ENCODE data around the gene PET100. TPM values are rescaled to one million over a fixed set of nuclear protein-coding genes. Genes with fewer than 3 reads are reported as not detected.

PET100 gene
- total and polyA plus RNA-seq, 2 experiments from 2014 or later: 8.6 to 636 TPM

GRCh38 chr19:7655581-7655980 lies 26.0 kb downstream of the PET100 start:
- Histone ChIP-seq H3K36me3 (ENCODE audit: insufficient read depth) (no peaks in the 10 kb centered on the region), H3K4me1 (ENCODE audit: insufficient read depth) (no peaks in the 10 kb centered on the region), H3K9me2 (ENCODE audit: insufficient read depth) (no peaks in the 10 kb centered on the region), H4K20me1 (replicated peaks; ENCODE audit: insufficient read depth) (no peaks in the 10 kb centered on the region), H3K79me2 (replicated peaks; ENCODE audit: insufficient read depth) (no peaks in the 10 kb centered on the region), H3F3A (replicated peaks; ENCODE audit: low read depth) (no peaks in the 10 kb centered on the region), H3K4me2 (no peak overlapping the region), H3K27ac (ENCODE audit: low read depth) (no peak overlapping the region), H3K27me3 (ENCODE audit: insufficient read depth) (peaks cover 27% of the 10 kb centered on the region), H2AFZ (no peak overlapping the region), H3K4me3 (no peak overlapping the region)
- no peak for TF ChIP-seq ETS1 (IDR thresholded peaks at IDR 0.05)
- no peak for TF ChIP-seq REST (IDR thresholded peaks at IDR 0.05; ENCODE audit: unreplicated experiment)
- no peak for TF ChIP-seq STAT1 (IDR thresholded peaks at IDR 0.05; ENCODE audit: unreplicated experiment)
- no peak for TF ChIP-seq NANOG (IDR thresholded peaks at IDR 0.05; ENCODE audit: borderline replicate concordance)
- TF ChIP-seq ZNF462 (CRISPR knock-in tag; IDR thresholded peaks at IDR 0.05): no peak
- TF ChIP-seq ZNF114 (CRISPR knock-in tag; IDR thresholded peaks at IDR 0.05): no peak
- TF ChIP-seq POLR2AphosphoS5 (IDR thresholded peaks at IDR 0.05; ENCODE audit: low read depth): no peak
- TF ChIP-seq ZNF331 (CRISPR knock-in tag; IDR thresholded peaks at IDR 0.05; ENCODE audit: low read depth): no peak
- TF ChIP-seq, protein P1, sequence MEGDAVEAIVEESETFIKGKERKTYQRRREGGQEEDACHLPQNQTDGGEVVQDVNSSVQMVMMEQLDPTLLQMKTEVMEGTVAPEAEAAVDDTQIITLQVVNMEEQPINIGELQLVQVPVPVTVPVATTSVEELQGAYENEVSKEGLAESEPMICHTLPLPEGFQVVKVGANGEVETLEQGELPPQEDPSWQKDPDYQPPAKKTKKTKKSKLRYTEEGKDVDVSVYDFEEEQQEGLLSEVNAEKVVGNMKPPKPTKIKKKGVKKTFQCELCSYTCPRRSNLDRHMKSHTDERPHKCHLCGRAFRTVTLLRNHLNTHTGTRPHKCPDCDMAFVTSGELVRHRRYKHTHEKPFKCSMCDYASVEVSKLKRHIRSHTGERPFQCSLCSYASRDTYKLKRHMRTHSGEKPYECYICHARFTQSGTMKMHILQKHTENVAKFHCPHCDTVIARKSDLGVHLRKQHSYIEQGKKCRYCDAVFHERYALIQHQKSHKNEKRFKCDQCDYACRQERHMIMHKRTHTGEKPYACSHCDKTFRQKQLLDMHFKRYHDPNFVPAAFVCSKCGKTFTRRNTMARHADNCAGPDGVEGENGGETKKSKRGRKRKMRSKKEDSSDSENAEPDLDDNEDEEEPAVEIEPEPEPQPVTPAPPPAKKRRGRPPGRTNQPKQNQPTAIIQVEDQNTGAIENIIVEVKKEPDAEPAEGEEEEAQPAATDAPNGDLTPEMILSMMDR (conservative IDR thresholded peaks at IDR 0.05; ENCODE audit: low read depth in 2 of 2): no peak
- no peak for TF ChIP-seq JUNB (IDR thresholded peaks at IDR 0.05; ENCODE audit: unreplicated experiment)
- no peak for TF ChIP-seq CREB1 (CRISPR knock-in tag; IDR thresholded peaks at IDR 0.05; ENCODE audit: low read depth)
- TF ChIP-seq EZH2phosphoT487 (IDR thresholded peaks at IDR 0.05; ENCODE audit: unreplicated experiment): no peak
- Mint-ChIP-seq H3K4me1 (peaks cover 7% of the 10 kb centered on the region; the same call in 1 of the 3 replicates), H3K9me3 (no peaks in the 10 kb centered on the region), H3K36me3 (ENCODE audit: low read depth) (no peaks in the 10 kb centered on the region), H3K27me3 (ENCODE audit: insufficient read depth, low read depth, poor library complexity) (peaks cover 29% of the 10 kb centered on the region), H3K27ac (no peak overlapping the region), H3K4me3 (no peak overlapping the region)
- ATAC-seq: no peak
- no peak for DNase-seq (ENCODE audit: low spot score)
